NCI-H1436 (cell line): ENCODE data around the gene NCAPG.

Experiments used
- DNase-seq: peaks from one replicate; lab custom pipeline; 2025; lab: John Stamatoyannopoulos, UW

The NCAPG gene

GRCh38 chr4:17876943-17877342 is 66.2 kb downstream of the NCAPG start:
- DNase-seq = no peak

- no peak for DNase-seq
These were observed 66.9 kb downstream of the NCAPG start for GRCh38 chr4:17877661-17878060.

GRCh38 chr4:17884063-17884462 is 73.3 kb downstream of the NCAPG start:
- DNase-seq = no peak

GRCh38 chr4:17884511-17884910 is 73.7 kb downstream of the NCAPG start:
- no peak for DNase-seq

GRCh38 chr4:17889692-17890091 is 78.9 kb downstream of the NCAPG start:
- DNase-seq = no peak

GRCh38 chr4:17894421-17894820 is 83.6 kb downstream of the NCAPG start:
- no peak for DNase-seq
